ENCODE data around the gene GPRASP2.
"Not testable (repeated sequence)": the region's sequence is repeated elsewhere in the genome, so short reads cannot be mapped to it uniquely, and the experiment has no call there.

The GPRASP2 gene

DNA sequence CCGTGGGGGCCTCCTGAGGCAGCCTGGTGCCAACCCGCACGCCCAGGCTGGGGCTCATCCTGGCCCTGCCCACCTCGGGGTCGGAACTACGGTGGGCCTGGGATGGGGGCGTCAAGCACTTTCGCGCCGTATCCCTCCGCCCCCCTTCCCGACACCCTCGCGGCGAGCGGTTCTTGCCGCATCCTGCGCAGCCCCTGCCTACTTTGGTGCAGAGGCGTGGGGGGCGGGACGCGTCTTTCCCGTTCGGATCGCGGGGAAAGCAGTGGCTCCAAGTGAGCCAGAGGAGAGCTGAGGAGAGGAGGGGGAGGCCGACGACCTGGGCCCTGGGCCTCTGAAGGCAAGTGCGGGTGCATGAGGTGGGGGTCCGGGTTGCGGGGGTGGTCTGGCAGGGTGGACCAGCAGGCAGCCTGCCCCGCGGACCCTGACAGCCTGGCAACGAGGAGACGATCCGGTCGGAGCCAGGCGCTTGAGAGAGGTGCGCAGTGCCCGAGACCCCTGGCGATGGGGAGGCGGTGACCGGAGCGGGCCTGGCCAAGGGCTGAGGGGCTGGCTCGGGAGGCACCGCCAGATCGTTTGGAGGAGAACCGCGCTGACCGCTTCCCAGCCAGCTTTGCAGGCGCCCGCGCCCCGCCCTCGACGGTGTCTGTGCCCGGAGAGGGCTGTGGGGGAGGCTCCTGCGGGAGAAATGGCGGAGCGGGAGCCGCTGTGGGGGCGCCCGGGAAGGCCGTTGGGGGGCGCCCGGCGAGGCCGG lies at the start of gene GPRASP2:
TSS of gene GPRASP2 (plus strand) at position 233 of the 751 bp plus-strand sequence. CDS start 2,422 bp downstream, outside the sequence.
- DNase-seq = peak in 1 of 2 donors; percentile 14

DNA sequence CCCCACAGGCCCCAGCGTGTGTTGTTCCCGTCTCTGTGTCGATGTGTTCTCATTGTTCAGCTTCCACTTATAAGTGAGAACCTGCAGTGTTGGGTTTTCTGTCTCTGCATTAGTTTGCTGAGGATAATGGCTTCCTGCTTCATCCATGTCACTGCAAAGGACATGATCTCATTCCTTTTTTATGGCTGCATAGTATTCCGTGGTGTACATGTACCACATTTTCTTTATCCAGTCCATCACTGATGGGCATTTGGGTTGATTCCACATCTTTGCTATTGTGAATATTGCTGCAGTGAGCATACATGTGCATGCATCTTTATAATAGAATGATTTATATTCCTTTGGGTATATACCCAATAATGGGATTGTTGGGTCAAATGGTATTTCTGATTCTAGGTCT lies 48.4 kb upstream of the GPRASP2 start:
- not testable (repeated sequence) for DNase-seq

DNA sequence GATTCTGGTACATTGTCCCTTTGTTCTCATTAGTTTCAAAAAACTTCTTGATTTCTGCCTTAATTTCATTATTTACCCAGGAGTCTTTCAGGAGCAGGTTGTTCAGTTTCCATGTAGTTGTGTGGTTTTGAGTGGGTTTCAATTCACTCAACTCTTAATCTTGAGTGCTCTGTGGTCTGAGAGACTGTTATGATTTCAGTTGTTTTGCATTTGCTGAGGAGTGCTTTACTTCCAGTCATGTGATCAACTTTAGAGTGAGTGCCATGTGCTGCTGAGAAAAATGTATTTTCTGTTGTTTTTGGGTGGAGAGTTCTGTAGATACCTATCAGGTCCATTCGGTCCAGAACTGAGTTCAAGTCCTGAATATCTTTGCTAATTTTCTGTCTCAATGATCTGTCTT lies 45.2 kb upstream of the GPRASP2 start:
- not testable (repeated sequence) for DNase-seq

DNA sequence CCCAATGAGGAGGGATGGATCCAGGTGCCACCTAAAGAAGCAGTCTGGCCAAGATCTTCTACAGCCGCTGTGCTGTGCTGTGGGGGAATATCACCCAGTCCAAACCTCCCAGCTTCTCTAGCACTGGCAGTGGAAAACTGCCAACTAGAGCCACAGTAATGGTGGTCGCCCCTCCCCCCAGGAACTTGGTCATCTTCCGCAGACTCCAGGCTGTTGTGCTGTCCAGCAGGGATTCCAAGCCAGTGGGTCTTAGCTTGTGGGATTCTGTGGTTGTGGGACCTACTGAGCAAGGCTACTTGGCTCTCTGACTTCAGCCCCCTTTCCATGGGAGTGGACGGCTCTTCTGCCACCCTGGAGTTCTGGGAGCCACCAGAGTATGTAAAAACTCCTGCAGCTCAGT lies 42.7 kb upstream of the GPRASP2 start:
- DNase-seq = no peak

DNA sequence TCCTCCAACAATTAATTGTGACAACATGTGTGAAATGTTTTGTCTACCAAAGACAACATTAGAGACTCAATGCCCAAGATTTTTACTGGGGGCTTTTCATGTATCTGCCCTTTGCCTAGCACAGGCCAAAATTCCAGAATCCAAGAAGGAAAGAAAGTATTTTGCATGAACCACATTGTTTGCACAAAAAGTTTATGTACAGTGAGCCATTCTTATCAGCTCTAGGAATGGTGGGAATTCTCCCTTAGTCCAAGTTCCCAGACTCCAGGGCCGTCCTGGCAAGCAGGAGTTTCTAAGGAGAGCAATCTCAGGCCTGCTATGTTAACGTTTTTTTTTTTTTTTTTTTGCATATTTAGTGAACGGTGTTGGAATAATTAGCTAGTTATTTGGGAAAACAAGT lies 39.4 kb upstream of the GPRASP2 start:
- no peak for DNase-seq

DNA sequence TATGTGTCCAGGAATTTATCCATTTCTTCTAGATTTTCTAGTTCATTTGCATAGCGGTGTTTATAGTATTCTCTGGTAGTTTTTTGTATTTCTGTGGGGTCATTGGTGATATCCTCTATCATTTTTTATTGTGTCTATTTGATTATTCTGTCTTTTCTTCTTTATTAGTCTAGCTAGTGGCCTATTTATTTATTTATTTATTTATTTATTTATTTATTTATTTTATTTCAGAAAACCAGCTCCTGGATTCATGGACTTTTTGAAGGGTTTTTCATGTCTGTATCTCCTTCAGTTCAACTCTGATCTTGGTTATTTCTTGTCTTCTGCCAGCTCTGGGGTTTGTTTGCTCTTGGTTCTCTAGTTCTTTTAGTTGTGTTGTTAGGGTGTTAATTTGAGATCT lies 34.8 kb upstream of the GPRASP2 start:
- not testable (repeated sequence) for DNase-seq

DNA sequence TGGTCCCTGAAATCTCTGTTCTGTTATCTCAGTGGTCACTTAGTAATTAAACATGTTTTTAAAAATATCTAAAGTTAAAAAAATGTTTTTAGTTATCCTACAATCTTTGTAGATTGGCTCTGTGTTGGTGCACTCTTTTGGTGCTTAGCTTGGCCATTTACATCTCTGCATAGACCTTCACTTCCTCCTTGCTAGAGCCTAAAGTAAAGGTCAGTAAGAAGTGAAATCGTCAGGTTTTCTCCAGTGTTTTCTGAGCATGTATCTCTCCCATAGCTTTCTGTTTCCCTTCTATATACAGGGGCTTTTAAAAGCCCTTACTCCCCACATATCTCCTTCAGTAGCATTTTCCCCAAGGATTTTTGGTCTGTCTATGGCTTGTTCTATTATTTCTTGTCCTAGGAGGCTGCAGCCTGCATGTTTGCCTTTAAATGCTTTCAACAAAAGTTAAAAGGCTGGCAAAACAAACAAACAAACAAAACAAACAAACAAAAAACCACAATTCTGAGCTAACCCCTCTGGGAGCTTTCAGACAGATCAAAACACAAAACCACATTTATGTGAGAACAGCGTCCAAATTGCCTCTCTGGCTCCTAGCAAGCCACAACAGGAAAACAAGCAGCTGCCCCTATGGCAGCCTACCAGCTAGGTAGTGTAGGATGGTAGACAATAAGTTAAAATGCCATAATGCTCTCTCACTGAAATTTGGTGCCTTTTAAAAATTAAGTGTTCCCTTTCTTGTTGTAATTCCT lies 27.3 kb upstream of the GPRASP2 start:
- DNase-seq = no peak

DNA sequence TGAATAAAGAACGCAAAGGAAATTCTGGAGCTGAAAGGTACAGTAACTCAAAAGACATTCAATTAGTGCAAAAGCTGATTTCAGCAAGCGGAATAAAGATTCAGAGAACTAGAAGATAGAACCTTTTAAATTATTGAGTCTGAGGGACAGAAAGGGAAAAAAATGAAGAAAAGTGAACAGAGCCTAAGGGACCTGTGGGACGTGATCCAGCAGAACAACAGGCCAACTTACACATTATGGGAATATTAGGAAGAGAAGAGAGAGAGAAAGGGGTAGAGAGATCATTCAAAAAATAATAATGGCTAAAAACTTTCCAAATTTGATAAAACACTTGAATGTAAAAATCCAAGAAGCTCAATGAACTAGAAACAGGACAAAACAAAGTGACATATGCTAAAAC lies 17.5 kb upstream of the GPRASP2 start:
- no peak for DNase-seq

DNA sequence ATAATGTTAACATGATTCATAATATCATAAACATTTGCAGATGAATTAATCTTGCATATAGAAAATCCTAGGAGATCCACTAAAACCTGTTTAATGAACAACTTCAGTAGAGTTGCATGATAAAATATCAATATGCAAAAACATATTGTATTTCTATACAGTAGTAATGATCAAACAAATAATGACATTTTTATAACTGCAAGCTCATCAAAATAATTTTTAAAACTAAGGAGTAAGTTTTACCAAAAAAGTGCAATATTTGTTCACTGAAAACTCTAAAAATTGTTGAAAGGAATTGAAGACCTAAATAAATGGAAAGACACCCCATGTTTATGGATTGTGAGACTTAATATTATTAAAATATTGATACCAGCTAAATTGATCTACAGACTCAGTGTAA lies 15.9 kb upstream of the GPRASP2 start:
- no peak for DNase-seq

DNA sequence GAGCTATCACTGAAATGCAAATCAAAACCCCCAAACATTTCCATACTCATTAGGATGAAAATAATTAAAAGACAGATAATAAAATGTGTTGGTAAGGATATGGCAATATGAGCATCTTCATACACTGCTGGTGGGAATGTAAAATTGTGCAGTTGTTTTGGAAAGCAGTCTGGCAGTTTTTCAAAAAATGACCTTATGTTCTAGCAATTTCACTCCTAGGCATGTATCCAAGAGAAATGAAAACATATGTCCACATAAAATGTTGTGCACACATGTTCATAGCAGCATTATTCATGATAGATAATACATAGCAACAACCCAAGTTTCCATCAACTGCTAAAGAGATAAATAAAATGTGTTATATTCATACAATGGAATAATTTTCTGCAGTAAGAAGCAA lies 14.8 kb upstream of the GPRASP2 start:
- DNase-seq = no peak

DNA sequence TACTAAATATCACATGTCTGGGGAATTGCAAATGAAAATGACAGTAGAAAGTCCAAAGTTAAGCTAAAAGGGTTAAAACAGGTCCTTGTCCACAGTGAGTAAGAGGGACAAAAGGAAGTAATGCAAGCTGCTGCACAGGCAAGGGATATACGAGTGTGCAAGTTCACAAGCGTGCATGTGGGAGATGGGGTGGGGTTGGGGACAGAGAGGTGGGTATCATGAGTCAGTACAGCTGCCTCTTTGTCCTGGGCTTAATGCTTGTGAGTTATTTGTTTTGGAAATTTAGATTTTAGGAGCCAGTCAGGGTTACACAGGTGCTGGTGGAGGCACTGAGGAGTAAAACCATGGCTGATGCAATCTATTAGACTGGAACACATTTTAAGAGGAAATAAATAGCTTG lies 3.3 kb upstream of the GPRASP2 start:
- no peak for DNase-seq

DNA sequence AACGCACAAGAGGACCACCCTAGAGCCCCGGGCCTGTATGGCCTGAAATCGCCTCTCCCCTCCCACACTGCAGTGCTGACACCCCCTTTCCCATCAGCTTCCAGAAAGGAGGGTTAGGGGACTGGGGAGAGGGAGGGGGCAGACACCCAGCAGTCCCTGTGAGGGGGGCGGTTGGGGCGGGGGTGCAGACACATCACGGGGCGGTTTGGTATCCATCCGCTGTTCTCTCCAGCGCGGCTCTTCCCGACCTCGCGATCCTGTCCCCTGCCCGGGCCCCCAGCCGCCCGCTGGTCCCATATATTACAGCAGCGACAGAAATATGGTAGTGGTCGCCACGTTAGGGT lies 404 bp upstream of the GPRASP2 start:
- DNase-seq = no peak

DNA sequence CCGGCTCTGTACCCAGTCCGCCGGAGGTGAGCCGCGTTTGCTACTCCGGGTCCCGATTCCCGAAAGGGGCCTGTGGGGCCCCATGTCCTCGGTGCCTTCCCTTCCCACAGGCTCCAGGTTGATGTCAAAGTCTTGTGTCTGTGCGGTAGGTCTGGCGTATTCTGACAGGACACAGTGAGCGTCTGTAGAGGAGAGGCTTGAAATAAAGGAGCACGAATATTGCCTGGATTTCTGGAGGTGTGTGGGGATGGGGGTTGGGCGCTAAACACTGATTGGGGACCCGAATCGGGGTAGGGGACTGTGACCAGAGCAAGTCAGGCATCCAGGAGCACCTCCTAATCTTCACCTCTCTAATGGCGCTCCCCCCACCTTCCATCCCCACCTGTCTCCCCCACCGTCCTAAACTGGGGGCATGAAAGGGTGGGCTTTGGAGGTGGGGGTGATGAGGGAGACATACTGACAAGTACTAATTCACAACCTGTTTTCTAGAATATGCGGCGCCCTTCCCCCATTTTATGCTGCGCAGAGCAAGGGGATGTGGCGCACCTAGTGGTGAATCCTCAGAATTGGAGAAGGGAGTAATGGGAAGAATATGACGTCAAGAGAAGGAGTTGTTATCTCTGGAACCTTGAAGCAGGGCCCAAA lies 855 bp downstream of the GPRASP2 start:
- peak in 1 of 2 donors; percentile 15 for DNase-seq

DNA sequence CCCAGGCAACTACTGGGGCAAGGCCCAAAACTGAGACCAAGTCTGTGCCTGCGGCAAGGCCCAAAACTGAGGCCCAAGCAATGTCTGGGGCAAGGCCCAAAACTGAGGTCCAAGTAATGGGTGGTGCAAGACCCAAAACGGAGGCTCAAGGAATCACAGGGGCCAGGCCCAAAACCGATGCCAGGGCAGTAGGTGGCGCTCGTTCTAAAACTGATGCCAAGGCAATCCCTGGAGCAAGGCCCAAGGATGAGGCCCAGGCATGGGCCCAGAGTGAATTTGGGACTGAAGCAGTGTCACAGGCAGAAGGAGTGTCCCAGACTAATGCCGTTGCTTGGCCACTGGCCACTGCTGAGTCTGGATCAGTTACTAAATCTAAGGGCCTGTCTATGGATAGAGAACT lies 2.7 kb downstream of the GPRASP2 start:
- no peak for DNase-seq

DNA sequence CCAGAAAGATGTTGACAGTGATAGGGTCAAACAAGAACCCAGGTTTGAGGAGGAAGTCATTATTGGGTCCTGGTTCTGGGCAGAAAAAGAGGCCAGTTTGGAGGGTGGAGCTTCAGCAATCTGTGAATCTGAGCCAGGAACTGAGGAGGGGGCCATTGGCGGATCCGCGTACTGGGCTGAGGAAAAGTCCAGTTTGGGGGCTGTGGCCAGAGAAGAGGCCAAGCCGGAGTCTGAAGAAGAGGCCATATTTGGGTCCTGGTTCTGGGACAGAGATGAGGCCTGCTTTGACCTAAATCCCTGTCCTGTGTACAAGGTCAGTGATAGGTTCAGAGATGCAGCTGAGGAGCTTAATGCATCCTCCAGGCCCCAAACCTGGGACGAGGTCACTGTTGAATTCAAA lies 3.7 kb downstream of the GPRASP2 start:
- no peak for DNase-seq

DNA sequence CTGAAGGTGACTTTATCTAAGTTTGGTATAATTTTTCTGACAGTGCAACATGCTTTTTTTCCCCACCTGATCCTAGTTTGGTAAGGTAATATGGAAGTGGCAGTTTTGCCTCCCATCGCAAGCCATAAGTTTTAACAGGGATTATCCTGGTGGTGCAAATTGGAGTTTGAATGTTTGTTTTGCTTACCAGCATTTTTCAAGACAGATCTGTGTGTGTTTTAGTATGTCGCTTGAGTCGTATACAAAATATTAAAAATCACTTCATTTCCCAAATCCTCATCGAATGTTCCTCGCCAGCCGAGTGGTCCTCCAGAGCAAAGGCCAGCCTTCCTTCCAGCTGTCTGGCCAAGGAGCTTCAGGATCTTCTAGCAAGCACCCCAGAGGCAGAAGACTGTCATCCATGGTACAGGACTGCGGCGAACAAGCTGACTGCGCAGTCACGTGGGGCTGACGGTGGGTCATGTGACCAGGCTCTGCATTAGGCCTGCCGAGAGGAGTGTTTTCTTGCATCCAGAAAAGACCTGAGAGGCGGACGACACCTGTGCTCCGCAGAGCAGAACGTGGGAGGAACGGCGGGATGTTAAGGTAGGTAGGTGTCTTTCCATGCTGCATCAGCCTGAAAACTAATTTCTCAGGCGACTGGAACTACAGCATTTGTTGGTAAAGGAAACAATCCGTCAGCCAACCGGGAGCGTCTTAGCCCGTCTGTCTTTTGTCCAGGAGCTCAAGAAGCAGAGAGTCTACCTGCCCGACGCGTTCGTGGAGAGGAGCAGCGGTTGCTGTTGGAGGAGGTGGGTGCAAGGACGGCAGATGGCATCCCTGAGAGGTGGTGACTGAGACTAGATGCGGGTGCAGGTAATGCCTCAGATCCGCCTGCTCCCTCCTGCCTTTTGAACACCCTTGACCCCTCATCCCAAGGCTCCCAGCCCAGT lies 8.3 kb downstream of the GPRASP2 start, which contains the start of gene GPRASP3:
TSS of gene GPRASP3 (plus strand) at position 507 of the 932 bp plus-strand sequence. CDS start 28,253 bp downstream, outside the sequence.
- DNase-seq = peak; percentile 71 to 72

DNA sequence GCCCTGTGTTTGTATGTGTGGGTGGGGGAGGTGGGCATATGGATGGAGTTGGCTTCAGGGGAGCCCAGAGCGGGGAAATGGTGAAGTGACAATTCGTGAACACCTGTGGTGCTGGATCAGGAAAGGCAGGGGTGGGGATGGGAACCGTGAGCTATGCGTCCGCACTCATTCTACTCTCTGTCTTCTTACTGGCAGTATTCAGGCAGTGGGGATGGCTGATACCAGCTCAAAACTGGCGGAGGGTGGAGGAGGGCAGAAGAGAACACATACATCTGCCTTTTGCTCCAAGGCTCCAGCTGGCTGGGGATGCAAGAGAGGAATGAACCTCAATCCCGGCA lies 8.9 kb downstream of the GPRASP2 start:
- DNase-seq = not testable (repeated sequence)

DNA sequence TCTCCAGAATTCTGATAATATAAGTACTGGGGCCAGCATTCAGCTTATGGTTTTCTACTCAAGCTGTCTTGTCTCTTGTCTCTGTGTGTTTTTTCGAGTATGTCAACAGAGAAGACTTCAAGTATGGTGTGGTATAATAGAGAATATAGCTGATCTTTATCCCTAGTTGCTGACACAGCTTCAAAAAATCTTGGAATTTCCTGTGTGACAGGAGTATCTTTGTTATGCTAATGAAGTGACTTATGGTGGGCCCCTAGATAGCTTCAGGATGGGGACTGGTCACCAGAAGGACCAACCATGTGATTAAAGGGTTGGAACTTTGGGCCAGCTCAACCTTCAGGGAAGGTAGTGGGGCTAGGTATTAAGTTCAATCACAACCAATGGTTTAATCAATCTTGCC lies 11.2 kb downstream of the GPRASP2 start:
- DNase-seq = no peak

DNA sequence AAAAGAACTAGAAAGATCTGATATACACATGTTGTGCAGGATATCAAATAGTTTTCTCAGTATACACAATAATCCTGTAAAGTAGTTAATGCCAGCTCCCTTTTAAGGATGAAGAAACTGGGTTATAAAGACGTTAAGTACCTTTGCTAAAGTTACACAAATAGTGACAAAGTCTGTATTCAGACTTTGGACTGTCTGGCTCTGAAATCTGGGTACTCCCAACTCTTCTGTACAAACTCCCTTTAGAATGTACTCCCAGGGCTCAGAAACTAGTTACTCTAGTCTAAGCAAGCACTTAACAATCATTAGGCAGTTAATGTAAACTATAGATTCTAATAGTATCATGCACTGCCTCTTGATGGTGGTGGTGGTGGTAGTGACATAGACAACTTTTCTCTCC lies 15.5 kb downstream of the GPRASP2 start:
- no peak for DNase-seq

DNA sequence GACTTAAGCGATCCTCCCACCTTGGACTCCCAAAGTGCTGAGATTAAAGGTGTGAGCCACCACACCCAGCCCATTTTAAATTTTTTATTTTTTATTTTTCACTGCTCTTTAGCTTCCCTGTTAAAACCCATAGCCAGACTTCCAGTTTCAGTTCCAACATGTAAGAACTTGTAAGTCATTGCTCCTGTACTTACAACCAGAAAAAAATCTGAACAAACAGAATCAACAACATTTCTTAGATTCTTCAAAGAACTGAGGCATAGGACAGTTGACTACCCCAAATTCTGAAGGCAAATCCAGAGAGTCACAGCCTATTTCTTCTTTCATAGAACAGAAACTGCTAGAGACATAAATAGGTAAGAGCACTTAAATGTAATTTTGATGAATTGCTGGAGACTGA lies 16.4 kb downstream of the GPRASP2 start:
- DNase-seq = no peak

DNA sequence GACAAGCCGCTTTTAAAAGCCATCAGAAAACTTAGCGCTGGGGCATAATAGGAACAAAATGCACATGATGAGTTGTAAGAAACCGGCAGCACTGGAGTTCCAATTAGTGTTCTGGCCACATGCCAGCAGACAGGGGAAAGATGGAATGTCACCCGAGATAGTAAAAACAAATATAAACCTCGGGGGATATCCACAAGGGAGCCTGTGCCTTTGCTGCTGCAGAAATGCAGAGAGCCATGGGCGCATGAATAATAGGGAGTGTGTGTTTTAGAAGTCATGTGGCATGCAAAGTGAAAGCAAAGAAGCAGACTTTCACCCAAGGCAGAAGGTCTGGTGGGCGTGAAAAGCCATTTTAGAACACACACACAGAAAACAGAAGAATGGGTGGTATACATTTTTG lies 27.4 kb downstream of the GPRASP2 start:
- DNase-seq = no peak

DNA sequence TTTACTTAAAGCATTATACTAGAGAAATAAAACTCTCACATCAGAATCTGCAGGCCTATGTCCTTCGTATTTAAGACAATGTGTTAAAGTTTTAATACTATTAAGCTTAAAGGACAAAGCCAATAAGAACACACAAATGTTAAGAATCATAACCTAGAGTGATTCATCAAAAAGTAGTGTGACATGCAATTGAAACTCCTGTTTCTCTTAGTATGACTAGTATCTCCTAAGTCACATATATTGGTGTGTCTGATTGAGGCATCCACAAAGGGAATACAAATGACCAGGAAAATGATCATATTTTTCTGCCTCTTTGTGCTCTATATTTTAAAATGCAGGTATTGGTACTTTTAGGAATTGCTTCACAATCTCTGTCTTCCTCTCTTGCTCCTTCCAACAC lies 32.1 kb downstream of the GPRASP2 start:
- DNase-seq = no peak

DNA sequence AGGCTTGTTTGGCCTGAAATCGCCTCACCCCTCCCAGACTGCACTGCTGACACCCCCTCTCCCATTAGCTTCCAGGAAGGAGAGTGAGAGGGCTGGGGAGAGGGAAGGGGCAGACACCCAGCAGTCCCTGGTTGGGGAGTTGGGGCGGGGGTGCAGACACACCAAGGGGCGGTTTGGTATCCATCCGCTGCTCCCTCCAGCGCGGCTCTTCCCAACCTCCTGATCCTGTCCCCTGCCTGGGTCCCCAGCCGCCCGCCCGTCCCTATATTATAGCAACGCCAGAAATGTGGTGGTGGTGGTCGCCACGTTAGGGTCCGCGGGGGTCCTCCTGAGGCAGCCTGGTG lies 33.2 kb downstream of the GPRASP2 start:
- no peak for DNase-seq

Measured in CD4-positive, alpha-beta T cell treated with Interleukin-4 for 1 hour (primary cell).